BE2C (cell line): ENCODE data around the gene CT45A8. TPM values are rescaled to one million over a fixed set of nuclear protein-coding genes. Genes with fewer than 3 reads are reported as not detected.
A peak's percentile ranks its signal among the peaks of the same experiment; 100 is the strongest.
"Not testable (repeated sequence)": the region's sequence is repeated elsewhere in the genome, so short reads cannot be mapped to it uniquely, and the experiment has no call there.

ENCODE experiments used
- DNase-seq: peaks from one replicate; pipeline ENCODE4 v3.0.0-alpha.2; 2020
- H3K27me3 ChIP-seq: fragments of 250-450 bp; sonication (Bioruptor Pico); 2 replicates; pipeline ENCODE4 v1.5.1; 2020; ENCODE audit warnings: mild to moderate bottlenecking
- H3K36me3 ChIP-seq: fragments of 250-450 bp; sonication (Bioruptor Pico); 2 replicates; pipeline ENCODE4 v1.5.1; 2020; ENCODE audit warnings: mild to moderate bottlenecking
- H3K4me1 ChIP-seq: fragments of 250-450 bp; sonication (Bioruptor Pico); 2 replicates; pipeline ENCODE4 v1.5.1; 2020
- H3K4me3 ChIP-seq: 2 replicates; pipeline ENCODE4 v1.5.1; 2011; ENCODE audit warnings: low read depth, low read length
- H3K9me3 ChIP-seq: fragments of 250-450 bp; sonication (Bioruptor Pico); 2 replicates; pipeline ENCODE4 v1.5.1; 2020
- polyA plus RNA-seq: library from polyadenylated mRNA; unstranded; fragments of >200 nt; gene quantifications from one replicate; pipeline ENCODE4 v1.2.1, GENCODE V29; 2012; ENCODE audit warnings: low read depth, missing spikeins; ENCODE audit not compliant: insufficient read length, insufficient read depth
- TF ChIP-seq, protein P1 (sequence below): IDR thresholded peaks from 2 replicates; pipeline ENCODE4 v1.5.1; 2012; ENCODE audit warnings: mild to moderate bottlenecking, low read depth, low read length

The CT45A8 gene
- not detected for polyA plus RNA-seq

- not testable (repeated sequence) for H3K9me3 ChIP-seq, DNase-seq
These were observed at the start of gene CT45A8 for GRCh38 chrX:135854438-135854837. TSS of gene CT45A8 (minus strand) at chrX:135854538. CDS start at chrX:135850783, 3,755 bp downstream.

DNA sequence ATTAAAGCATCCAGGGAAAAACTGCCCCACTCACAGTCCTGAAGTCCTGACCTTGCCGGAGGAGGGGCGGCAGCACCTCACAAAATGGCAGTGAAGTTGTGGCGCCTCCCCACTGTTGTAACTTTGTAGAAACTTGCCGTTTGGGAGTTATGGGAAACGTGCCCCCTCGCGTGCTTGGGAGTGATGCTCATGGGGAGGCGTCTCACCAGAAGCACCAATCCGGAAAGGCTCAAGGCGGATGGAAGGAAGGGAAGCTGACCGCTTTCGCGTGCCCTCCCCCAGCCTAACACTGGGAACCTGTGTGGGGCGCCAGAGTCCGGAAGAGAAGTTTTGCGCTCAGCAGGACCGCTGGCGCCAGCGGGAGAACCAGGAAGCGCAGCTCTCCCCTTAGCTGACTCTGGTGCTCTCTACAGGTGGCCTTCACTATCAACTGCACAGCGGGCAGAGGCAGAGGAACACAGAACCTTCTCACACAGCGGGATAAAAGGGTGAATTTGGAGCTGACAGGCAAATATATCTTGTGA is 39.0 kb upstream of the CT45A8 start, which contains the start of the genes CT45A10 and SAGE1:
CT45A10 (minus strand) TSS at position 151 of the 524 bp plus-strand sequence. CDS start 8,100 bp downstream, outside the sequence.
SAGE1 (plus strand) TSS at position 423 of the 524 bp plus-strand sequence. CDS start 2,527 bp downstream, outside the sequence.
- Histone ChIP-seq H3K36me3 (no peaks in the 10 kb centered on the region), H3K4me1 (no peaks in the 10 kb centered on the region), H3K4me3 (no peak within 1 kb of the TSS), H3K27me3 (no peaks in the 10 kb centered on the region), H3K9me3 (no peaks in the 10 kb centered on the region)
- DNase-seq, result no peak
- TF ChIP-seq, protein P1, sequence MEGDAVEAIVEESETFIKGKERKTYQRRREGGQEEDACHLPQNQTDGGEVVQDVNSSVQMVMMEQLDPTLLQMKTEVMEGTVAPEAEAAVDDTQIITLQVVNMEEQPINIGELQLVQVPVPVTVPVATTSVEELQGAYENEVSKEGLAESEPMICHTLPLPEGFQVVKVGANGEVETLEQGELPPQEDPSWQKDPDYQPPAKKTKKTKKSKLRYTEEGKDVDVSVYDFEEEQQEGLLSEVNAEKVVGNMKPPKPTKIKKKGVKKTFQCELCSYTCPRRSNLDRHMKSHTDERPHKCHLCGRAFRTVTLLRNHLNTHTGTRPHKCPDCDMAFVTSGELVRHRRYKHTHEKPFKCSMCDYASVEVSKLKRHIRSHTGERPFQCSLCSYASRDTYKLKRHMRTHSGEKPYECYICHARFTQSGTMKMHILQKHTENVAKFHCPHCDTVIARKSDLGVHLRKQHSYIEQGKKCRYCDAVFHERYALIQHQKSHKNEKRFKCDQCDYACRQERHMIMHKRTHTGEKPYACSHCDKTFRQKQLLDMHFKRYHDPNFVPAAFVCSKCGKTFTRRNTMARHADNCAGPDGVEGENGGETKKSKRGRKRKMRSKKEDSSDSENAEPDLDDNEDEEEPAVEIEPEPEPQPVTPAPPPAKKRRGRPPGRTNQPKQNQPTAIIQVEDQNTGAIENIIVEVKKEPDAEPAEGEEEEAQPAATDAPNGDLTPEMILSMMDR, result no peak

More at GRCh38 chrX:135854438-135854837, at the start of gene CT45A8:
- not testable (repeated sequence) for H3K4me3 ChIP-seq, H3K4me1 ChIP-seq, H3K36me3 ChIP-seq, H3K27me3 ChIP-seq

DNA sequence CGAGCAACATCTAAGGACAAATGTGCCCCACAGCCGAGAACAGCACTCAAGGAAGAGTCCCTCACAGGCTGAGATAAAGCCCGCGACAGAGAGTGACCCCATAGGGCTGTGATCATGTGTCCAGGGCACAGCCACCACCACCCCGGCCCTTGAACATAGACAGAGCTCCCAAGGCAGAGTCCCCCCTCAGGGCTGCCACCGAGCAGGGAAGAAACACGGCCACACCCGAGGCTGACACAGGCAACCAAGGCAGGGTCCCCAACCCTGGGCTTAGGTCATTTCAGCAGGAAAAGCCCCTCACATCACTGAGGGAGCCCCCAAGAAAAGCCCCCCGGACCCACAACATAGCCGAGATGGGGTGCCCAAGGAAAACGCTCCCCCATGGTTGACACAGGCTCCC is 38.4 kb upstream of the CT45A8 start:
- Histone ChIP-seq H3K9me3 (no peaks in the 10 kb centered on the region), H3K36me3 (no peaks in the 10 kb centered on the region), H3K27me3 (no peaks in the 10 kb centered on the region), H3K4me3 (no peak overlapping the region), H3K4me1 (no peaks in the 10 kb centered on the region)
- DNase-seq, result no peak
- TF ChIP-seq, protein P1, result no peak

- Histone ChIP-seq H3K4me3 (no peak overlapping the region), H3K4me1 (no peaks in the 10 kb centered on the region), H3K27me3 (no peaks in the 10 kb centered on the region), H3K9me3 (no peaks in the 10 kb centered on the region), H3K36me3 (no peaks in the 10 kb centered on the region)
- TF ChIP-seq, protein P1, result no peak
- DNase-seq, result no peak
These were observed 35.8 kb upstream of the CT45A8 start for GRCh38 chrX:135890087-135890585.

GRCh38 chrX:135888976-135889375 is 34.6 kb upstream of the CT45A8 start:
- H3K36me3 ChIP-seq, H3K27me3 ChIP-seq, H3K4me3 ChIP-seq, H3K9me3 ChIP-seq, H3K4me1 ChIP-seq: not testable (repeated sequence)
- DNase-seq, result peak; percentile 32
- TF ChIP-seq, protein P1, result peak; percentile 35

DNA sequence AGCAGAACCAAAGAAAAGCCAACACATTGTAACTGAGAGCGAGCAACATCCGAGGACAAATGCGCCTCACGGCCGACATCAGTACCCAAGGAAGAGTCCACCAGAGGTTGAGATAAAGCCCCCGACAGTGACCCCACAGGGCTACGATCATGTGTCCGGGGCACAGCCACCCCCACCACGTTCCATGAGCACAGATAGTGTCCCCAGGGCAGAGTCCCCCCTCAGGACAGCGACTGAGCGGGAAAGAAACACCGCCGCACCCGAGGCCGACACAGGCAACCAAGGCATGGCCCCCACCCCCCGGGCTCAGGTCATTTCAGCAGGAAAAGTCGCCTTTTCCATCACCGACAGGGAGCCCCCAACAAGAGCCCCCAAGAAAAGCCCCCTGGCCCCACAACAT is 33.9 kb upstream of the CT45A8 start:
- not testable (repeated sequence) for H3K27me3 ChIP-seq, H3K4me1 ChIP-seq, DNase-seq, H3K4me3 ChIP-seq, H3K36me3 ChIP-seq, H3K9me3 ChIP-seq

DNA sequence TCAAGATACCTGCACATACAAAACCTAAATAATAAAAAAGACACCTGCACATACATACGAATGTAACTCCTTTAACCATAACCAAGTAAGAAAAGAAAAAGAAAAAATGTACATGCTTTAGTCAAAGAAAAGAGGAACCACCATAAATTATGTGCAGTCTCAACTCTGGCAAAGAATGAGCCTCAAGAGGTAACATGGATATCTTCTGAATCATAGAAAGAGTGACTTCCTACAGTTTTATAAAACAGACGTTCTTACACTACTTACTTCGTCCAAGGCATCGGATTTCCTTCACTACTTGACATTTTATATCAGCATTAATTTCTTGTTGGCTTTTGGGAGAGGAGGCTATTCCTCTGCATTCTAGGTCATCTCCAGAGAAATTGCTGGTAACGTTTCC is 28.4 kb upstream of the CT45A8 start:
- H3K36me3 ChIP-seq, H3K9me3 ChIP-seq, H3K4me1 ChIP-seq, H3K27me3 ChIP-seq, H3K4me3 ChIP-seq, DNase-seq: not testable (repeated sequence)

- not testable (repeated sequence) for H3K27me3 ChIP-seq, H3K4me1 ChIP-seq, DNase-seq, H3K4me3 ChIP-seq, H3K9me3 ChIP-seq, H3K36me3 ChIP-seq
These were observed 17.4 kb upstream of the CT45A8 start, which contains the start of gene CT45A9 for GRCh38 chrX:135871712-135872111. TSS of gene CT45A9 (minus strand) at chrX:135871812. CDS start at chrX:135868061, 3,751 bp downstream.

DNA sequence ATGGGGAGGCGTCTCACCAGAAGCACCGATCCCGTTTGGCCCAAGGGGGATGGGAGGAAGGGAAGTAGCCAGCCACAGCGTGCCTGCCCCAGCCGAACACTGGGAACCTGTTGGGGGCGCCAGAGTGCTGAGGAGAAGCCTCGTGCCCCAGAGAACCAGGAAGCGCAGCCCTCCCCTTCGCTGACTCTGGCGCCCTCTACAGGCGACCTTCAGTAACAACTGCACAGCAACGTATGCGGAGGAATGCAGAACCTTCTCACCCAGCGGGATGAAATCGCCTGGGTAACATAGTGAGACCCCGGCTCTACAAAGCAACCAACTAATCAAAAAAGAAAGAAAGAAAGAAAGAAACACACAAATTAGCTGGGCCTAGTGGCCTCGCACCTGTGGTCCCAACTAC is 17.2 kb downstream of the CT45A8 start, which contains the start of gene CT45A7:
CT45A7 (minus strand) TSS at position 101 of the 400 bp plus-strand sequence. CDS start 3,747 bp downstream, outside the sequence.
- H3K9me3 ChIP-seq, H3K4me1 ChIP-seq, H3K4me3 ChIP-seq, DNase-seq, H3K27me3 ChIP-seq, H3K36me3 ChIP-seq: not testable (repeated sequence)

GRCh38 chrX:135819912-135820311 is 34.4 kb downstream of the CT45A8 start, which contains the start of gene CT45A2:
TSS of gene CT45A2 (minus strand) at chrX:135820012. CDS start at chrX:135816265, 3,747 bp downstream.
- H3K4me1 ChIP-seq, H3K36me3 ChIP-seq, DNase-seq, H3K4me3 ChIP-seq, H3K27me3 ChIP-seq, H3K9me3 ChIP-seq: not testable (repeated sequence)

DNA sequence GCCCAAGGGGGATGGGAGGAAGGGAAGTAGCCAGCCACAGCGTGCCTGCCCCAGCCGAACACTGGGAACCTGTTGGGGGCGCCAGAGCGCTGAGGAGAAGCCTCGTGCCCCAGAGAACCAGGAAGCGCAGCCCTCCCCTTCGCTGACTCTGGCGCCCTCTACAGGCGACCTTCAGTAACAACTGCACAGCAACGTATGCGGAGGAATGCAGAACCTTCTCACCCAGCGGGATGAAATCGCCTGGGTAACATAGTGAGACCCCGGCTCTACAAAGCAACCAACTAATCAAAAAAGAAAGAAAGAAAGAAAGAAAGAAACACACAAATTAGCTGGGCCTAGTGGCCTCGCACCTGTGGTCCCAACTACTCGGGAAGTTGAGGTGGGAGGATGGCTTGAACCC is 51.7 kb downstream of the CT45A8 start, which contains the start of gene CT45A6:
CT45A6 (minus strand) TSS at position 101 of the 400 bp plus-strand sequence. CDS start 3,794 bp downstream, outside the sequence.
- H3K36me3 ChIP-seq, H3K4me3 ChIP-seq, H3K27me3 ChIP-seq, H3K9me3 ChIP-seq, H3K4me1 ChIP-seq, DNase-seq: not testable (repeated sequence)
